Limb (tissue), 2 donors: ENCODE measurements around the gene PLRG1.

Source experiments
- DNase-seq, 2 donors: peaks; one replicate each; pipeline ENCODE4 v3.0.0-alpha.2; 2016; ENCODE audit errors: extremely low spot score in 2 of 2

Gene PLRG1

DNA sequence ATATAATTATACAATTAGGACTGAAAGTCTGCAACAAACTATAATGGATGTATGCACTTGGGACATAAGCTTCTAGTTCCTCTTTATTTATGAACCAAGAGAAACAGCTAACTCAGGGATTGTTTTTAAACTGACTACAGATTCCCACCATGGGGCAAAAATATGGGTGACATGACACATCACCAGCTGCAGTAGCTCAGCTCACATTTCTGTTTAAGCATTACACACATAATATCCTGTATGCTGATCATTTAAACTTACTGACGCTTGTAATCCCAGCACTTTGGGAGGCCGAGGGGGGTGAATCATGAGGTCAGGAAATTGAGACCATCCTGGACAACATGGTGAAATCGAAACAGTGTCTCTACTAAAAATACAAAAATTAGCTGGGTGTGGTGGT, 24.1 kb upstream of the PLRG1 start:
- no peak for DNase-seq

DNA sequence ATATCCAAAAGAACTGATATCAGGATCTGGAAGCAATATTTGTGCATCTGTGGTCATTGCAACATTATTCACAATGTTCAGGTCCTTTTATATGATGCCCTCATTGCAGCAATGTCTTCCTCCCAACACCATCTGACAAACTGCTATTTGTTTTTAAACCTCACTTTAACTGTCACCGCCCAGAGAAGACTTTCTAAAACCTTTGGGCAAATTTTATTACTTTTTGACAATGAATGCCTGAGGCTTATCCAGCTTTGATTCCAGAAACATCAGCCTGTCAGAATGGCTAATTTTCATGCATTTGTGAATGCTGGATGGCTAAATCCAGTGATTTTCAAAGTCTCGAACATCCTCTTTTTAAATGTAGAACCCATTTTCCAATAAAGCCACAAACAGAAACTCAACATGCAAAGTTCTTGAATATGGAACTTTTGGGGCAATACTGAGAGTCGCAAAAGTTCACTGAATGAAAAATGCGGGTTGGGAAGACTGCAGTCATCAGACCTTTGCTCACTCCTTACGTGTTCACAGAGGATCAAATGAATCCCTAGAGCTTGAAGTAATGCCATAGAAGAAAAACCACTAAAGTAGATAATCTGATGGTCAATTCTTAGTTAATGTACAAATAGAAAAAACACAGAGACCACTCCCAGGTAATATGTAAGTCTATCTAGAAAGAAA, 23.1 kb upstream of the PLRG1 start:
- DNase-seq, result no peak

DNA sequence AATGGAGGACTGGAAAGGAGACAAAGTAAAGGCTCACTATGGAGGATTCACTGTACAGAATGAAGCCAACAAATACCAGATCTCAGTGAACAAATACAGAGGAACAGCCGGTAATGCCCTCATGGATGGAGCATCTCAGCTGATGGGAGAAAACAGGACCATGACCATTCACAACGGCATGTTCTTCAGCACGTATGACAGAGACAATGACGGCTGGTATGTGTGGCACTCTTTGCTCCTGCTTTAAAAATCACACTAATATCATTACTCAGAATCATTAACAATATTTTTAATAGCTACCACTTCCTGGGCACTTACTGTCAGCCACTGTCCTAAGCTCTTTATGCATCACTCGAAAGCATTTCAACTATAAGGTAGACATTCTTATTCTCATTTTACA, 19.4 kb upstream of the PLRG1 start:
- no peak for DNase-seq

DNA sequence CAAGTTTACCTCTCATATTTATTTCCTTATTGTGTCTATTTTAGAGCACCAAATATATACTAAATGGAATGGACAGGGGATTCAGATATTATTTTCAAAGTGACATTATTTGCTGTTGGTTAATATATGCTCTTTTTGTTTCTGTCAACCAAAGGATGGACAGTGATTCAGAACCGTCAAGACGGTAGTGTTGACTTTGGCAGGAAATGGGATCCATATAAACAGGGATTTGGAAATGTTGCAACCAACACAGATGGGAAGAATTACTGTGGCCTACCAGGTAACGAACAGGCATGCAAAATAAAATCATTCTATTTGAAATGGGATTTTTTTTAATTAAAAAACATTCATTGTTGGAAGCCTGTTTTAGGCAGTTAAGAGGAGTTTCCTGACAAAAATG, 18.8 kb upstream of the PLRG1 start:
- DNase-seq, result no peak

GRCh38 chr4:154566639-154567204, 16.5 kb upstream of the PLRG1 start:
- no peak for DNase-seq

- DNase-seq, result no peak
Observed at GRCh38 chr4:154565704-154566103, 15.5 kb upstream of the PLRG1 start.

GRCh38 chr4:154564311-154564710, 14.1 kb upstream of the PLRG1 start:
- DNase-seq, result no peak

DNA sequence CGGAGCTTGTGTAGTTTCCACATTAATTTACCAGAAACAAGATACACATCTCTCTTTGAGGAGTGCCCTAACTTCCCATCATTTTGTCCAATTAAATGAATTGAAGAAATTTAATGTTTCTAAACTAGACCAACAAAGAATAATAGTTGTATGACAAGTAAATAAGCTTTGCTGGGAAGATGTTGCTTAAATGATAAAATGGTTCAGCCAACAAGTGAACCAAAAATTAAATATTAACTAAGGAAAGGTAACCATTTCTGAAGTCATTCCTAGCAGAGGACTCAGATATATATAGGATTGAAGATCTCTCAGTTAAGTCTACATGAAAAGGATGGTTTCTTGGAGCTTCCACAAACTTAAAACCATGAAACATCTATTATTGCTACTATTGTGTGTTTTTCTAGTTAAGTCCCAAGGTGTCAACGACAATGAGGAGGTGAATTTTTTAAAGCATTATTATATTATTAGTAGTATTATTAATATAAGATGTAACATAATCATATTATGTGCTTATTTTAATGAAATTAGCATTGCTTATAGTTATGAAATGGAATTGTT, 12.6 kb upstream of the PLRG1 start, which contains the start of gene FGB:
FGB (plus strand) TSS at position 315 of the 558 bp plus-strand sequence; CDS start at position 323, 8 bp downstream.
- no peak for DNase-seq

GRCh38 chr4:154560824-154561231, 10.6 kb upstream of the PLRG1 start:
- DNase-seq, result no peak

DNA sequence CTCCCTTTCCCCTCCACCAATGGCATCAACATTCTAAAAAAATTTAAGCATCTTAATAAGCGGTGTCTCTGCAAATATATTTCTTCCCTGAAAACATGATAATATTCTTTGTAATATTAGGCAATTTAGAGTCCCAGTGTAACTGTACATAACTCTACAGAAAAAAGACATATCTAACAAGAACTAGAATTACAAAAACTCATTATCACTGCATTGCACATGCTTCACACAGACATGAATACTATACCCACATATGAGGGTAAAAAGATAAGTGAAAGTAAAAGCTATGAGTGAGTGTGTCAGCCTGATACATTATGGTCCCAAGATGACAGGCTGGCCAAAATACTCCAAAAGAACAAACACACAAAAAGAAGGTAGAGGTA, 10.2 kb upstream of the PLRG1 start:
- DNase-seq, result no peak

DNA sequence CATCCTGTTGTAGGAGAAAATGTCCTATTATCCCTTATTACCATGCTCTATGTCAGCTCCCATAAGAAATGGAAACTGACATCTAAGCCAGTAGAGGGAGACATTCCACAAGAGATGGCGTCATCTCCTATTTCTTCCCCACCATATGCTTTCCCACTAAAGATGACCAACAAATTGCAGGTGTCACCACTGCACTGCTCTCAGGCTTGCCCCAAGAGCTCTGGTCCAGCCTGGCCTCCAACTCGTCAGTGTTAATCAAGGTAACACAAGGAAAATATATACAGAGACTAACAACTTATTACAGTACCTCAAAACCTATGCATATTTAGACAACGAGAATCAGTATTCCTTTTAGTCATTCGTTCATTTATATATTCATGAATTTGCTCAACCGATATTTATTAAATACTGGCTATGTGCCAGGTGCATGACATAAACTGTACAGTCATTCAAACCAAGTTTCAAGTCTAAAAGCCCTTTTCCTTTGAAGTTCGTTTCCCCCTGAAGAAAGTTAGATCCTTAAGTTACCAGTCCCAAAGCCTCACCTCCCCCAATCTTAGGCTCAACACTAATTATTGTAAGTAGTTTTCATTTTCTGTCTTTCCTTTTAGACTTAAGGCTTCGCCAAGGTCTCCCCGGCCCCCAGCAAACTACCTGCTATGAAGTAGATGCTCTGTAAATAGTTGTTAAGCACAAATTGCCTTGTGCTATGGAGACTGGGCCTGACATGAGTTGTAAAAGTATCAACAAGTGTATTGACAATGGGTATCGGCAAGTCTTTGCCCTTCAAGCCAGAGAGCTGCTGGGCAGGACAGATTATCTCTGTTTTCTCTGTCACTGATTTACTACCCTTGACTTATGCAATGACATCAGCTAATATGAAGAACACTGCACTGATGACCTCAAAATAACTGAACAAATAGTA, 9.6 kb upstream of the PLRG1 start:
- DNase-seq, result peak in 1 of 2 donors; percentile 22

DNA sequence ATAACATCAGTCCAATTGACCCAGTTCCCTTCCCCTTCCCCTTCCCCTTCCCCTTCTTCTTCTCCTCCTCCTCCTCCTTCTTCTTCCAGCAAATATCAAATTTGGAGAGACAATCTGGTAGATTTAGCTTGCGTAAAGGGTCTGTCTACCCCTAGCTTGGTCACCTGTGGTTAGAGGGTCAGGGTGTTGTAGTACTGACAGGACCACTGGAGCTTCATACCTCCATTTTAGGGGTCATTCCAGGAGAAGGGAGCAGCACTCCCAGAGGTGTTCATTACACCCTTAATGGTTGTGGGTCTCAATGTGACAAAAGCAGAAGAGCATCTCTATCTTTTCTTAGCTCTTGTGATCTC, 8.9 kb upstream of the PLRG1 start:
- no peak for DNase-seq

- DNase-seq, result peak; percentile 77 to 78
Observed at GRCh38 chr4:154551872-154552686, 1.9 kb upstream of the PLRG1 start.

DNA sequence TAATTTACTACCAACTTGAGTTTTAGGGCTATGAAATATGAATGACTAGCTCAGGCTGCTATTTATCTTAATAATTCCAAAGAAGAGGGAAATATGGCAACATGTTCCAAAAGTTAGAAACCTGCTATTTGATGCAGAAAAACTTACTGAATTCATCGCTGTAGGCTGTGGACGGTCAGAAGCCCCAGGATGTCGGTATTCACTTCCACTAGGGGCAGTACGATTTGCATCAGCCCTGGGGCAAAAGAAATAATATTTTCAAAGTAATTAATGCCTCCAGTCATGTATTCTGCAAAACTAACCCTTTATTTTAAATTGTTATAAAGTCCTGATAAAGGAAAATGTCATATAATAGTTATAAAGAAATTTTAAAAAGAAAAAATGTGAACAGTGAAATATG, 4.5 kb downstream of the PLRG1 start:
- DNase-seq, result no peak

- no peak for DNase-seq
Observed at GRCh38 chr4:154542271-154542879, 7.8 kb downstream of the PLRG1 start.

DNA sequence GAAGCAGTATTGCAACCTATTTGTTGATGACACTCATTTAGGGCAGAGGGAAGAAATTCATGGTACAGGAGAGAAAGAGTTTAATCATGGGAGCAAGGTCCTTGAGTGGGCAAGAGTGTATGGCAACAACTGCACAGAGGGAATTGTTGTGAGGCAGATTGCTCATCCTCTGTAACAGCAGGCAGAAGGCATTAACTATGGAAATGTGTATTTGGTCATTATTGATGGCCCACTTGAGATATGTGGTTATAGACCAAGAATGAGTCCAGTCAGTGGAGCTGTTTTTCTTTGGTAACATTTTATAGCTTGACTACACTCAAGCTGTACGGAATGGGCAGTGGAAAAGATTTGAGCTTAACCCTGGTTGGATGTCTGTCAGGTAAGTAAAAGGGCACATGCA, 15.9 kb downstream of the PLRG1 start:
- DNase-seq, result no peak

DNA sequence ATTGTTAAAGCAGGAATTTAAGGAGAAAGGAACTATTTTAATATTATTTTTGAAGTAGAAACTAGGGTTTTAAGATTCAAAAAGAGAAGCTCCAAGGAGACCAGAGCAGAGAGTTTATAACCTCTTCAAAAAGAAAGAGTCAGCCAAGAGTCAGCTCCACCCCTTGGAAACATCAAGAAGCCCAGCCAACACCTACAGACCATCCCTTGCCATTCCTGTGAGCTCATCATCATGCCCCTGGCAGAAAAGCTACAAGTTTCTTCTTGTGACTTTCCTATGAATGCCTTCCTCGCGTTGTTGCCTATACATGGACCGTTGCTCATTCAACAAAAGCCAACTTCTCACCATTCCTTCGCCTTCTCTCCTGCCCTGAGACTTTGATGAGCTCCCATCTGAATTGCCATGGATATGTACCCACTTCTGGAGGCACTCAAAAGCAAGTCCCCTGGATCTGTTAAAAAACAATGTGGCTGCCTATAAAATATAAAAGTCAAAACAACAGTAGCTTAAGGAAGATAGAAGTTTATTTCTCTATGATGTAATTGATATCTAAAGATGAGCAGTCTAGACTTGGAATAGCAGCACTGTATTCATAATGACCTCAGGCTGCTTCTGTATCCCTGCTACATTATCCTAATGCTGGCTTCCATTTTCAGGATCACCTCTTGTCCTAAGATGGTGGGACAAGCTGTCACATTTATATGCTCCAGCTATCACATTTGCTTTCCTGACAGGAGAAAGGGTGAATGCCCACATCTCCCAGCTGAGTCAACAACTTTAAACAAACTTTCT, 20.3 kb downstream of the PLRG1 start:
- DNase-seq, result no peak

- no peak for DNase-seq
Observed at GRCh38 chr4:154528869-154529268, 21.3 kb downstream of the PLRG1 start.

- no peak for DNase-seq
Observed at GRCh38 chr4:154527308-154527707, 22.9 kb downstream of the PLRG1 start.

DNA sequence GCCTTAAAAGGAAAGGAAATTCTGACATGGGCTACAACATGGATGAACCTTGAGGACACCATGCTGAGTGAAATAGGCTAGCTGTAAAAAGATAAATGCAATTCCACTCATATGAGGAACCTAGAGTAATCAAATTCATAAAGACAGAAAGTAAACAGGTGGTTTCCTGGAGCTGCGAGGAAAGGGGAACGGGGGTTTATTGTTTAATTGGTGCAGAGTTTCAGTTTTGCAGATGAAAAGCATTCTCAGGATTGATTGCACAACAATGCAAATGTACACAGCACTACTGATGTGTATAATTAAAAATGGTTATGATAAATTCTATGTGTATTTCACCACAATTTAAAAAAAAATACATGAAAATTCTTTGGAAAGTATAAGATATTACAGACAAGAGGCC, 24.0 kb downstream of the PLRG1 start:
- DNase-seq, result no peak
